Suppressor macrophage treated with lipopolysaccharide for 4 hours (primary cell): ENCODE data around the gene FGD4.
A peak's percentile ranks its signal among the peaks of the same experiment; 100 is the strongest.

ENCODE experiments used
- DNase-seq: peaks from one replicate; pipeline ENCODE4 v3.0.0-alpha.2; 2020

Gene FGD4

GRCh38 chr12:32569259-32569658, 169.9 kb downstream of the FGD4 start:
- DNase-seq, result no peak

GRCh38 chr12:32574585-32574984, 175.2 kb downstream of the FGD4 start:
- no peak for DNase-seq

GRCh38 chr12:32577328-32577727, 178.0 kb downstream of the FGD4 start:
- no peak for DNase-seq

GRCh38 chr12:32583534-32583933, 184.2 kb downstream of the FGD4 start:
- peak; percentile 61 for DNase-seq

- no peak for DNase-seq
Measured at GRCh38 chr12:32585680-32586079, 186.3 kb downstream of the FGD4 start.

- DNase-seq, result peak; percentile 45
Measured at GRCh38 chr12:32586390-32586789, 187.0 kb downstream of the FGD4 start.

- peak; percentile 22 for DNase-seq
Measured at GRCh38 chr12:32587581-32588495, 188.5 kb downstream of the FGD4 start.

GRCh38 chr12:32588604-32589003, 189.2 kb downstream of the FGD4 start:
- DNase-seq, result no peak

- peak; percentile 63 for DNase-seq
Measured at GRCh38 chr12:32589165-32589865, 190.0 kb downstream of the FGD4 start.

GRCh38 chr12:32595251-32595650, 195.9 kb downstream of the FGD4 start:
- DNase-seq, result no peak

- DNase-seq, result no peak
Measured at GRCh38 chr12:32596030-32596429, 196.7 kb downstream of the FGD4 start.

GRCh38 chr12:32598688-32599087, 199.3 kb downstream of the FGD4 start:
- no peak for DNase-seq

GRCh38 chr12:32600681-32601080, 201.3 kb downstream of the FGD4 start:
- peak; percentile 74 for DNase-seq

- no peak for DNase-seq
Measured at GRCh38 chr12:32603071-32603470, 203.7 kb downstream of the FGD4 start.

- no peak for DNase-seq
Measured at GRCh38 chr12:32603858-32604257, 204.5 kb downstream of the FGD4 start.

GRCh38 chr12:32604565-32604964, 205.2 kb downstream of the FGD4 start:
- no peak for DNase-seq

GRCh38 chr12:32605326-32606095, 206.2 kb downstream of the FGD4 start:
- no peak for DNase-seq

- no peak for DNase-seq
Measured at GRCh38 chr12:32606443-32606842, 207.1 kb downstream of the FGD4 start.

- DNase-seq, result peak; percentile 30
Measured at GRCh38 chr12:32609966-32610365, 210.6 kb downstream of the FGD4 start.

- DNase-seq, result no peak
Measured at GRCh38 chr12:32611986-32612385, 212.6 kb downstream of the FGD4 start.

GRCh38 chr12:32612658-32613614, 213.6 kb downstream of the FGD4 start:
- DNase-seq, result no peak

- no peak for DNase-seq
Measured at GRCh38 chr12:32615441-32615840, 216.1 kb downstream of the FGD4 start.
